ENCODE data around the gene NQO2. TPM values are rescaled to one million over a fixed set of nuclear protein-coding genes. Genes with fewer than 3 reads are reported as not detected.
"Not testable (repeated sequence)": the region's sequence is repeated elsewhere in the genome, so short reads cannot be mapped to it uniquely, and the experiment has no call there.

The NQO2 gene
- total RNA-seq, 5 donors from 2014 or later (not counting 1 experiment from before 2014, with no cell fraction given), result 9.1 to 54.6 (median 33.0) TPM

GRCh38 chr6:3005077-3005476 lies 5.4 kb downstream of the NQO2 start:
- ChIA-PET POLR2A (interaction anchor here in 1 of 2 donors (0.6 kb wide), 1 partner anchor 113 kb away, joined by 3 read pairs; no protein-coding TSS in a partner anchor), CTCF (no interaction called here)
- Mint-ChIP-seq H3K4me3 (no peak overlapping the region), H3K27ac (no peak overlapping the region), H3K4me1 (peaks cover 12 to 28% (median 21%) of the 10 kb centered on the region in 3 donors), H3K27me3 (no peaks in the 10 kb centered on the region), H3K9me3 (peaks cover 0 to 1% (median 0%) of the 10 kb centered on the region in 3 donors), H3K36me3 (peaks cover 65% of the 10 kb centered on the region)
- ATAC-seq (replicated peaks in 1 of 4) (no peak), DNase-seq (no peak)
- WGBS (ENCODE audit: insufficient coverage), result 88% methylated on average over 1 of the region's 9 CpGs
- Histone ChIP-seq H3K27ac (ENCODE audit: low read length) (no peak overlapping the region), H3K4me3 (ENCODE audit: control insufficient read depth in 1 of 2, extremely low read depth in 1 of 2, low read length in 1 of 2) (no peak overlapping the region), H3K27me3 (replicated peaks in 1 of 2; ENCODE audit: control insufficient read depth in 2 of 2, extremely low read depth in 1 of 2, insufficient read depth in 2 of 2, low read length in 1 of 2) (no peaks in the 10 kb centered on the region), H3K9me3 (no peaks in the 10 kb centered on the region), H3K4me1 (ENCODE audit: control insufficient read depth in 1 of 2, extremely low read depth in 1 of 2, insufficient read depth in 2 of 2, low read length in 2 of 2) (peaks cover 0 to 12% of the 10 kb centered on the region in 2 experiments), H3K36me3 (ENCODE audit: control insufficient read depth in 2 of 2, extremely low read depth in 1 of 2, insufficient read depth in 1 of 2, low read length in 1 of 2) (peaks cover 0 to 28% of the 10 kb centered on the region in 2 donors)

DNA sequence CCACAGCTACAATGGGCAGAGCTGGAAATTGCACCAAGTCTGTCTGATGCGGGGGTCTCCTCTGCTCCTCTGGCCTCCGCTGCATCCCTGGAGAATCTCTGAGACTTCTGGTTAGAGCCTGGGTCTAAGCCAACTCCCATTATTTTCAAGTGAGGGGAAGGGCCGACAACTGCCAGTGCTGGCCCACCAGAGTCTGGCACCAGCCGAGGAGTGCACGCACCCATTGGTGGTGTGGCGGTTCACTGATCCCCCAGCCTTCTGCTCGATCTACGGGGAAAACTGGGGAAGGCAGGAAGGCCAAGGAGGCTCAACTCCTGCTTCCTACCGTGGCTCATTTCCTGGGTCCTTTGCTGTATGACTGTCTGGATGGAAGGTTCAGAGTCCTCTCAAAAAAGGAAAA lies 6.2 kb downstream of the NQO2 start:
- ATAC-seq (replicated peaks in 1 of 4) (no peak), DNase-seq (no peak)
- no peak overlapping the region for H3K27ac Mint-ChIP-seq
- peaks cover 11 to 25% (median 21%) of the 10 kb centered on the region in 3 donors for H3K4me1 Mint-ChIP-seq
- peaks cover 0 to 8% (median under 1%) of the 10 kb centered on the region in 3 donors for H3K9me3 Mint-ChIP-seq
- H3K4me3 ChIP-seq (ENCODE audit: control insufficient read depth in 1 of 2, extremely low read depth in 1 of 2, low read length in 1 of 2), result no peak overlapping the region
- CTCF ChIA-PET, result interaction anchor here in 1 of 2 donors (0.5 kb wide), 1 partner anchor 29 kb away, joined by 3 read pairs; no protein-coding TSS in a partner anchor
- H3K36me3 Mint-ChIP-seq, result peaks cover 73% of the 10 kb centered on the region
- WGBS (ENCODE audit: insufficient coverage), result 96% methylated on average over 6 of the region's 9 CpGs
- H3K4me1 ChIP-seq (ENCODE audit: control insufficient read depth in 1 of 2, extremely low read depth in 1 of 2, insufficient read depth in 2 of 2, low read length in 2 of 2), result peaks cover 0 to 4% of the 10 kb centered on the region in 2 experiments
- no peak overlapping the region for H3K27ac ChIP-seq (ENCODE audit: low read length)
- POLR2A ChIA-PET, result no interaction called here
- no peaks in the 10 kb centered on the region for H3K27me3 Mint-ChIP-seq
- no peaks in the 10 kb centered on the region for H3K27me3 ChIP-seq (replicated peaks in 1 of 2; ENCODE audit: control insufficient read depth in 2 of 2, extremely low read depth in 1 of 2, insufficient read depth in 2 of 2, low read length in 1 of 2)
- peaks cover 0 to 35% of the 10 kb centered on the region in 2 donors for H3K36me3 ChIP-seq (ENCODE audit: control insufficient read depth in 2 of 2, extremely low read depth in 1 of 2, insufficient read depth in 1 of 2, low read length in 1 of 2)
- no peak overlapping the region for H3K4me3 Mint-ChIP-seq
- no peaks in the 10 kb centered on the region for H3K9me3 ChIP-seq

DNA sequence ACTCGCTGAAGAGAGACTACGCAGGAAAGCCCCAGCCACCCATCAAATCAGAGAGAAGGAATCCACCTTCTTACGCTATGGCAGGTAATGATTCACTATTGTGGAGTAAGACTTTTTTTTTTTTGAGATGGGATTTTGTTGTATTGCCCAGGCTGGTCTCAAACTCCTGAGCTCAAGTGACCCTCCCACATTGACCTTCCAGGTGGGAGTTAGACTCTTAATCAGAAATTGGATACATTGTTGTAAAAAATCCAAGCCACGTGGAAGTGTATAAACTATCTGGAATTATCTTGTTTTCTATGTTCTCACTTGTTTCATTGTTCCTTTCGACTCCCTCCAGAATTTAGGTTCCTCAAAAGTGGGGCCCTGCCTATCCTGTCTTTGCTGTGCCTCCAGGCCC lies 6.8 kb downstream of the NQO2 start:
- CTCF ChIA-PET, result no interaction called here

DNA sequence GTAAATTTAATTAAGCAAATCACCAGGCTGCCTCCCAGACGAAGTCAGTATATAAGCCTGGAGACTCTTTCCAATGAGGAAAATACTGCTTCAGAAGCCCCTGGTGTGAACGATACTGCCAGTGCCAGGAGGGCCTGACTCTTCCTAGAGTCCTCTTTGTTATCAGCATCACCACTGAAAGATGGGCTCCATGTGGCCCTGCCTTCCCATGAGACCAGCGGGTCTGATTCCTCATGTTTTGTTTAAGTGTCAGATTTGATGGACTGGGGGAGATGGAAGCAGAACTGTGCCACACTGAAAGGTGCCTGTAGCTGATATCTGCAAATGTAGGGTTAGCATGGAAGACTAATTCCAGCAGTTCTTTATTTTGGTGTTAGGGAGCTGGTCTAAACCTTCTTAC lies 7.9 kb downstream of the NQO2 start:
- Mint-ChIP-seq H3K4me3 (no peak overlapping the region), H3K4me1 (peaks cover 1 to 11% (median 11%) of the 10 kb centered on the region in 3 donors), H3K36me3 (peaks cover 85% of the 10 kb centered on the region), H3K27ac (no peak overlapping the region), H3K9me3 (peaks cover 0 to 24% (median 16%) of the 10 kb centered on the region in 3 donors), H3K27me3 (no peaks in the 10 kb centered on the region)
- ChIA-PET CTCF (interaction anchor here in 1 of 2 donors (0.6 kb wide), 1 partner anchor 9 kb away, joined by 3 read pairs; no protein-coding TSS in a partner anchor), POLR2A (no interaction called here)
- no peaks in the 10 kb centered on the region for H3K27me3 ChIP-seq (replicated peaks in 1 of 2; ENCODE audit: control insufficient read depth in 2 of 2, extremely low read depth in 1 of 2, insufficient read depth in 2 of 2, low read length in 1 of 2)
- no peak overlapping the region for H3K27ac ChIP-seq (ENCODE audit: low read length)
- WGBS (ENCODE audit: insufficient coverage), result 97% methylated on average over 3 of the region's 3 CpGs
- ATAC-seq (replicated peaks in 1 of 4) (no peak), DNase-seq (no peak)
- H3K4me1 ChIP-seq (ENCODE audit: control insufficient read depth in 1 of 2, extremely low read depth in 1 of 2, insufficient read depth in 2 of 2, low read length in 2 of 2), result no peaks in the 10 kb centered on the region
- H3K9me3 ChIP-seq, result no peaks in the 10 kb centered on the region
- H3K36me3 ChIP-seq (ENCODE audit: control insufficient read depth in 2 of 2, extremely low read depth in 1 of 2, insufficient read depth in 1 of 2, low read length in 1 of 2), result peaks cover 0 to 41% of the 10 kb centered on the region in 2 donors
- no peak overlapping the region for H3K4me3 ChIP-seq (ENCODE audit: control insufficient read depth in 1 of 2, extremely low read depth in 1 of 2, low read length in 1 of 2)

More for the DNA sequence above, 6.8 kb downstream of the NQO2 start:
- ATAC-seq (replicated peaks in 1 of 4) (no peak), DNase-seq (no peak)
- Mint-ChIP-seq H3K9me3 (peaks cover 0 to 14% (median 6%) of the 10 kb centered on the region in 3 donors), H3K27me3 (no peaks in the 10 kb centered on the region), H3K36me3 (peaks cover 79% of the 10 kb centered on the region), H3K4me1 (peaks cover 9 to 21% (median 19%) of the 10 kb centered on the region in 3 donors), H3K27ac (no peak overlapping the region), H3K4me3 (no peak overlapping the region)
- Histone ChIP-seq H3K27me3 (replicated peaks in 1 of 2; ENCODE audit: control insufficient read depth in 2 of 2, extremely low read depth in 1 of 2, insufficient read depth in 2 of 2, low read length in 1 of 2) (no peaks in the 10 kb centered on the region), H3K27ac (ENCODE audit: low read length) (no peak overlapping the region), H3K36me3 (ENCODE audit: control insufficient read depth in 2 of 2, extremely low read depth in 1 of 2, insufficient read depth in 1 of 2, low read length in 1 of 2) (peaks cover 0 to 37% of the 10 kb centered on the region in 2 donors), H3K4me1 (ENCODE audit: control insufficient read depth in 1 of 2, extremely low read depth in 1 of 2, insufficient read depth in 2 of 2, low read length in 2 of 2) (no peaks in the 10 kb centered on the region), H3K9me3 (no peaks in the 10 kb centered on the region), H3K4me3 (ENCODE audit: control insufficient read depth in 1 of 2, extremely low read depth in 1 of 2, low read length in 1 of 2) (no peak overlapping the region)
- POLR2A ChIA-PET, result interaction anchor here in 1 of 2 donors (0.6 kb wide), 1 partner anchor 22 kb away, joined by 3 read pairs; no protein-coding TSS in a partner anchor
- 88% methylated on average over 1 of the region's 5 CpGs for WGBS (ENCODE audit: insufficient coverage)

DNA sequence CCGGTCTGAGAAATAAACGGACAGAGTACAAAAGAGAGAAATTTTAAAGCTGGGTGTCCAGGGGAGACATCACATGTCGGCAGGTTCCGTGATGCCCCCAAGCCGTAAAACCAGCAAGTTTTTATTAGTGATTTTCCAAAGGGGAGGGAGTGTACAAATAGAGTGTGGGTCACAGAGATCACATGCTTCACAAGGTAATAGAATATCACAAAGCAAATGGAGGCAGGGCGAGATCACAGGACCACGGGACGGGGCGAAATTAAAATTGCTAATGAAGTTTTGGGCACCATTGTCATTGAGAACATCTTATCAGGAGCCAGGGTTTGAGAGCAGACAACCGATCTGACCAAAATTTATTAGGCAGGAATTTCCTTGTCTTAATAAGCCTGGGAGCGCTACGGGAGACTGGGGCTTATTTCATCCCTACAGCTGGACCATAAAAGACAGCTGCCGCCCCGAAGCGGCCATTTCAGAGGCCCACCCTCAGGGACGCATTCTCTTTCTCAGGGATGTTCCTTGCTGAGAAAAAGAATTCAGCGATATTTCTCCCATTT lies 9.1 kb downstream of the NQO2 start:
- Mint-ChIP-seq H3K36me3 (peaks cover 87% of the 10 kb centered on the region), H3K9me3 (peaks cover 0 to 24% (median 16%) of the 10 kb centered on the region in 3 donors)
- 96% methylated on average over 7 of the region's 17 CpGs for WGBS (ENCODE audit: insufficient coverage)
- H3K27me3 ChIP-seq (replicated peaks in 1 of 2; ENCODE audit: control insufficient read depth in 2 of 2, extremely low read depth in 1 of 2, insufficient read depth in 2 of 2, low read length in 1 of 2); H3K4me3 ChIP-seq (ENCODE audit: control insufficient read depth in 1 of 2, extremely low read depth in 1 of 2, low read length in 1 of 2); CTCF ChIA-PET; H3K27me3 Mint-ChIP-seq; H3K4me3 Mint-ChIP-seq; H3K9me3 ChIP-seq; POLR2A ChIA-PET; DNase-seq; ATAC-seq (replicated peaks in 1 of 4); H3K4me1 Mint-ChIP-seq; H3K27ac Mint-ChIP-seq; H3K27ac ChIP-seq (ENCODE audit: low read length); H3K4me1 ChIP-seq (ENCODE audit: control insufficient read depth in 1 of 2, extremely low read depth in 1 of 2, insufficient read depth in 2 of 2, low read length in 2 of 2): not testable (repeated sequence)
- H3K36me3 ChIP-seq (ENCODE audit: control insufficient read depth in 2 of 2, extremely low read depth in 1 of 2, insufficient read depth in 1 of 2, low read length in 1 of 2), result peaks cover 0 to 41% of the 10 kb centered on the region in 2 donors

- no peaks in the 10 kb centered on the region for H3K27me3 ChIP-seq (replicated peaks in 1 of 2; ENCODE audit: control insufficient read depth in 2 of 2, extremely low read depth in 1 of 2, insufficient read depth in 2 of 2, low read length in 1 of 2)
- H3K36me3 ChIP-seq (ENCODE audit: control insufficient read depth in 2 of 2, extremely low read depth in 1 of 2, insufficient read depth in 1 of 2, low read length in 1 of 2), result peaks cover 0 to 38% of the 10 kb centered on the region in 2 donors
- H3K27ac Mint-ChIP-seq, result no peak overlapping the region
- peaks cover 0 to 4% of the 10 kb centered on the region in 2 experiments for H3K4me1 ChIP-seq (ENCODE audit: control insufficient read depth in 1 of 2, extremely low read depth in 1 of 2, insufficient read depth in 2 of 2, low read length in 2 of 2)
- H3K27ac ChIP-seq (ENCODE audit: low read length), result no peak overlapping the region
- no peak for DNase-seq
- no peaks in the 10 kb centered on the region for H3K27me3 Mint-ChIP-seq
- WGBS (ENCODE audit: insufficient coverage), result no CpG with 5 or more reads among the region's 3 CpGs
- no peak overlapping the region for H3K4me3 ChIP-seq (ENCODE audit: control insufficient read depth in 1 of 2, extremely low read depth in 1 of 2, low read length in 1 of 2)
- no peak overlapping the region for H3K4me3 Mint-ChIP-seq
- H3K4me1 Mint-ChIP-seq, result peaks cover 0 to 9% (median 0%) of the 10 kb centered on the region in 3 donors
- CTCF ChIA-PET, result interaction anchor here in 1 of 2 donors (0.6 kb wide), 1 partner anchor 12 kb away, joined by 3 read pairs; no protein-coding TSS in a partner anchor
- H3K36me3 Mint-ChIP-seq, result peaks cover 89% of the 10 kb centered on the region
- ATAC-seq (replicated peaks in 1 of 4), result no peak
- POLR2A ChIA-PET, result no interaction called here
- H3K9me3 Mint-ChIP-seq, result peaks cover 0 to 24% (median 16%) of the 10 kb centered on the region in 3 donors
- no peaks in the 10 kb centered on the region for H3K9me3 ChIP-seq
Measured at GRCh38 chr6:3009930-3010329, 10.2 kb downstream of the NQO2 start.
